ENCODE results near the gene POLR2E.

GRCh38 chr19:1119475-1120217 lies 24.5 kb upstream of the POLR2E start:
- TF ChIP-seq CTCF (IDR thresholded peaks at IDR 0.05) (no peak), POLR2AphosphoS5 (IDR thresholded peaks at IDR 0.05) (no peak), EP300 (IDR thresholded peaks at IDR 0.05) (no peak)
